HG03469 (cell line): ENCODE results near the gene VPREB3.

ENCODE experiments used
- ATAC-seq: cut with Tn5 transposase; IDR thresholded peaks from one replicate; pipeline ENCODE4 v1.9.1; 2021; ENCODE audit warnings: mild to moderate bottlenecking, moderate library complexity, moderate number of reproducible peaks; ENCODE audit not compliant: unreplicated experiment

VPREB3 gene

GRCh38 chr22:23783265-23784150, 29.3 kb upstream of the VPREB3 start:
- no peak for ATAC-seq

GRCh38 chr22:23782703-23783102, 28.5 kb upstream of the VPREB3 start:
- no peak for ATAC-seq

GRCh38 chr22:23782252-23782651, 28.0 kb upstream of the VPREB3 start:
- ATAC-seq: no peak

GRCh38 chr22:23781511-23782183, 27.4 kb upstream of the VPREB3 start:
- ATAC-seq: no peak

- ATAC-seq: no peak
Measured at GRCh38 chr22:23781065-23781464, 26.8 kb upstream of the VPREB3 start.

GRCh38 chr22:23780146-23780748, 26.0 kb upstream of the VPREB3 start:
- no peak for ATAC-seq

- ATAC-seq: no peak
Measured at GRCh38 chr22:23779731-23780130, 25.5 kb upstream of the VPREB3 start.

- ATAC-seq: no peak
Measured at GRCh38 chr22:23779083-23779482, 24.9 kb upstream of the VPREB3 start.

GRCh38 chr22:23778577-23778900, 24.3 kb upstream of the VPREB3 start:
- no peak for ATAC-seq

- ATAC-seq: no peak
Measured at GRCh38 chr22:23777776-23778576, 23.8 kb upstream of the VPREB3 start.

GRCh38 chr22:23775779-23776375, 21.7 kb upstream of the VPREB3 start:
- no peak for ATAC-seq

GRCh38 chr22:23774922-23775436, 20.8 kb upstream of the VPREB3 start:
- no peak for ATAC-seq

- ATAC-seq: no peak
Measured at GRCh38 chr22:23774114-23774921, 20.1 kb upstream of the VPREB3 start.

GRCh38 chr22:23773483-23774113, 19.4 kb upstream of the VPREB3 start:
- ATAC-seq: no peak

GRCh38 chr22:23772649-23773473, 18.6 kb upstream of the VPREB3 start, which contains the start of gene MMP11:
MMP11 (plus strand) TSS chr22:23772849; CDS start chr22:23772871, 22 bp downstream.
- ATAC-seq: no peak

GRCh38 chr22:23772315-23772648, 18.1 kb upstream of the VPREB3 start:
- ATAC-seq: no peak

GRCh38 chr22:23769321-23769965, 15.2 kb upstream of the VPREB3 start:
- ATAC-seq: no peak
